ENCODE measurements around the gene DAB1. TPM values are rescaled to one million over a fixed set of nuclear protein-coding genes. Genes with fewer than 3 reads are reported as not detected.

The DAB1 gene
- total RNA-seq, 6 donors from 2014 or later = 0.15 to 0.20 TPM; not detected in 4

DNA sequence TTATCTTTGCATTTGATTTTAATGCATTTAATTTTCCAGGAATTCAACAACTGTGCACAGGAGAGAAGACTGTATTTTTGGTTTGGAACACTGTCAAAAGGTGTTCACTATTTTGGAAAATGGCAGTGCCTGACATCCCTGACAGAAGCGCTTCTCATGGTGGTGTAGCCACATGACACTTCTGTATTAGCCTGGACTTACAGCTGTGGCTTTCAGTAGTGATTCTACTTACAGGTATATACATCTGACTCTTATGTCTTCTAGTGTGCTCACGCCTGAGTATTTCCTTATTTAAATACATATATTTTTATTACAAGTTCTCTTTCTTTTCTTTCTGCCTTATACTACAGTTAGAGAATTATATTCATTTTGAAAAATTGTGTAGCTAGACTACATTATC, 405.7 kb downstream of the DAB1 start:
- TF ChIP-seq, protein P1, sequence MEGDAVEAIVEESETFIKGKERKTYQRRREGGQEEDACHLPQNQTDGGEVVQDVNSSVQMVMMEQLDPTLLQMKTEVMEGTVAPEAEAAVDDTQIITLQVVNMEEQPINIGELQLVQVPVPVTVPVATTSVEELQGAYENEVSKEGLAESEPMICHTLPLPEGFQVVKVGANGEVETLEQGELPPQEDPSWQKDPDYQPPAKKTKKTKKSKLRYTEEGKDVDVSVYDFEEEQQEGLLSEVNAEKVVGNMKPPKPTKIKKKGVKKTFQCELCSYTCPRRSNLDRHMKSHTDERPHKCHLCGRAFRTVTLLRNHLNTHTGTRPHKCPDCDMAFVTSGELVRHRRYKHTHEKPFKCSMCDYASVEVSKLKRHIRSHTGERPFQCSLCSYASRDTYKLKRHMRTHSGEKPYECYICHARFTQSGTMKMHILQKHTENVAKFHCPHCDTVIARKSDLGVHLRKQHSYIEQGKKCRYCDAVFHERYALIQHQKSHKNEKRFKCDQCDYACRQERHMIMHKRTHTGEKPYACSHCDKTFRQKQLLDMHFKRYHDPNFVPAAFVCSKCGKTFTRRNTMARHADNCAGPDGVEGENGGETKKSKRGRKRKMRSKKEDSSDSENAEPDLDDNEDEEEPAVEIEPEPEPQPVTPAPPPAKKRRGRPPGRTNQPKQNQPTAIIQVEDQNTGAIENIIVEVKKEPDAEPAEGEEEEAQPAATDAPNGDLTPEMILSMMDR (IDR thresholded peaks at IDR 0.05) = no peak
- no peak for TF ChIP-seq EP300 (IDR thresholded peaks at IDR 0.05)
- TF ChIP-seq POLR2A (IDR thresholded peaks at IDR 0.05) = no peak
- TF ChIP-seq POLR2AphosphoS5 (IDR thresholded peaks at IDR 0.05) = no peak
- WGBS, 2 donors = 95 to 96% methylated on average over 2 of the region's 2 CpGs
- Histone ChIP-seq H3K4me1 (no peaks in the 10 kb centered on the region), H3K27me3 (no peaks in the 10 kb centered on the region), H3K4me3 (no peak overlapping the region), H3K36me3 (no peaks in the 10 kb centered on the region), H3K27ac (no peak overlapping the region), H3K9me3 (no peaks in the 10 kb centered on the region)
- DNase-seq (no peak), ATAC-seq (ENCODE audit: low FRiP score in 2 of 2) (no peak)

DNA sequence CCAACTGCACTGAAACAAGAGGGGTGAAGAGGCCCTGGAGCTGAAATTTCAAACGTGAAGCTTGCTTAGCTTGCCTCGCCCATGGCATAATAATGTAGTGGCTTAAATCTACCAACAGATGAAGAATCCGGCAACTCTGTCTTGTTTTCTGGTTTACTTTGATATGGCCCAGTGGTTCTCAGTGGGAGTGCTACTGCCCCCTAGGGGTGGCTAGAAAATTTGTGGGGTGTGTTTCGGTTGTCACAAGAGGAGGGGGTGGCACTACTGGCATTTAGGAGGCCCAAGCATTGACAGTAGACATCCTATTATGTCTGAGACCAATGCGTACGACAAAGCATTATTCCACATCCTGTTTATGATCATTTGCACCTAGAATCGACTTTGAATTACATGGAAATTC, 406.1 kb downstream of the DAB1 start:
- no peak for DNase-seq
- no peak for TF ChIP-seq POLR2AphosphoS5 (IDR thresholded peaks at IDR 0.05)
- TF ChIP-seq EP300 (IDR thresholded peaks at IDR 0.05) = no peak
- TF ChIP-seq, protein P1 (IDR thresholded peaks at IDR 0.05) = no peak
- no peak for TF ChIP-seq POLR2A (IDR thresholded peaks at IDR 0.05)
- Histone ChIP-seq H3K9me3 (no peaks in the 10 kb centered on the region), H3K27me3 (no peaks in the 10 kb centered on the region), H3K4me3 (no peak overlapping the region), H3K36me3 (no peaks in the 10 kb centered on the region), H3K27ac (no peak overlapping the region), H3K4me1 (no peaks in the 10 kb centered on the region)
- WGBS, 2 donors = 78 to 79% methylated on average over 7 of the region's 7 CpGs
- no peak for ATAC-seq (ENCODE audit: low FRiP score in 2 of 2)

DNA sequence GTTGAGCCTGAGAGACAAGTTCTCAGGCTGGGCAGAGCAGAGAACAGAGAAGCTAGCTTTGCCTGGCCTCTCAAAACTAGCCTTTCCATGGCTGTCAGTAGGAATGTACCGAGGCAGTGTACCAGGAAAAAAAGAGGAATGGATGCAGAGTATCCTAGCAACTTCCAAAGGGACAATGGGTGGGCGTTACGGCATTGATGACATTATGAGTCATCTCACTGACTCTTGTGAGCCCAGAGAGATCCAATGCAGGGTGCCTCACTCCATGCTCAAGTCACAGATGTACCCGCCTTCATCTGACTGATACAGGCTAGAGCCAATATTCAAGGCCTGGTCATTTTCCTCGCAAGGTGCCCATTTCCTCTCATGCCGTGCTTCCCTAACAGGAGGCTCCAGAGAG, 406.7 kb downstream of the DAB1 start:
- no peaks in the 10 kb centered on the region for H3K9me3 ChIP-seq
- H3K36me3 ChIP-seq = no peaks in the 10 kb centered on the region
- no peak overlapping the region for H3K27ac ChIP-seq
- ATAC-seq (ENCODE audit: low FRiP score in 2 of 2) = no peak
- TF ChIP-seq EP300 (IDR thresholded peaks at IDR 0.05) = no peak
- no peak for TF ChIP-seq POLR2AphosphoS5 (IDR thresholded peaks at IDR 0.05)
- no peak for TF ChIP-seq POLR2A (IDR thresholded peaks at IDR 0.05)
- TF ChIP-seq, protein P1 (IDR thresholded peaks at IDR 0.05) = no peak
- no peaks in the 10 kb centered on the region for H3K4me1 ChIP-seq
- WGBS, 2 donors = 85 to 89% methylated on average over 6 of the region's 6 CpGs
- no peaks in the 10 kb centered on the region for H3K27me3 ChIP-seq
- H3K4me3 ChIP-seq = no peak overlapping the region
- DNase-seq = no peak

DNA sequence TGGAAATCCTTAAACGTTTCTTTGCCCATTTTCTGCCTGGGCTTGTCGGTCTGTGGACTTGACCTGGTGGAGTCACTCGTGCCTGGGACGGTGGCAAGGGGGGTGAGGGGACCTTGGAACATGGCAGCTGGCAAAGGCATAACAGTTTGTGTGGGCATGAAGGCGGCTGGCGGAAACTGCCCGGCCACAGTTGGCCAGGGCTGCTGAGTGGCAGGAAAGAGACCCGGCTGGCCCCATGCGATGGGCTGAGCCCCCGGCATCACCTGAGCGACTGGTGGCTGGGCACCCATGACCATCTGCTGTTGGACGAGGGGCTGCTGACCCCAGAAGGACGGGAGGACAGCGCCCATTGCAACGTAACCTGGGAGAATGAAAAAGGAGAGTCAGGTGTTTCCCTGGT, 408.8 kb downstream of the DAB1 start:
- TF ChIP-seq POLR2AphosphoS5 (IDR thresholded peaks at IDR 0.05) (no peak), EP300 (IDR thresholded peaks at IDR 0.05) (no peak), POLR2A (IDR thresholded peaks at IDR 0.05) (no peak)
- TF ChIP-seq, protein P1 (IDR thresholded peaks at IDR 0.05) = no peak
- no peaks in the 10 kb centered on the region for H3K9me3 ChIP-seq
- H3K27me3 ChIP-seq = no peaks in the 10 kb centered on the region
- H3K27ac ChIP-seq = no peak overlapping the region
- 89 to 100% methylated on average over 9 to 14 of the region's 15 CpGs for WGBS, 2 donors
- DNase-seq (peak in 1 of 2 donors; percentile 60), ATAC-seq (ENCODE audit: low FRiP score in 2 of 2) (no peak)
- H3K4me3 ChIP-seq = no peak overlapping the region
- no peaks in the 10 kb centered on the region for H3K4me1 ChIP-seq
- no peaks in the 10 kb centered on the region for H3K36me3 ChIP-seq

DNA sequence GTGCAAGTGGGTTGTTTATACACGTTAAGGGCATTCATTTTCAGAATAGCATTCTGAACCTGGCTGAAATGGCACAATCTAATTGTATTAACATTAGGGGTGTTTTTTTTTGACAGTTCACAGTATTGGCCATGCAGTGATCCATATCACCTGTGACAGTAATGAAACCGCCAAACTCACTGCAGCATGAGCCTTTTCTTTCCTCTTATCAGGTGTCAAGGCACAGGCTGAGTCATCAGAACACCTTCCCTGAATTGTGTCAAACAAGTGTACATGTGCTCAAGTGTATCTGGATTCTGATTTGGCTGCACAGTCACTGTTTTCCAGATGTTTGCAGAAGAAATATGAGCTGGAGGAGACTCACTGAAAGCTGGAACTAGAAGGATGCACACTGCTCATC, 410.3 kb downstream of the DAB1 start:
- TF ChIP-seq POLR2A (IDR thresholded peaks at IDR 0.05) (no peak), POLR2AphosphoS5 (IDR thresholded peaks at IDR 0.05) (no peak), EP300 (IDR thresholded peaks at IDR 0.05) (no peak)
- TF ChIP-seq, protein P1 (IDR thresholded peaks at IDR 0.05) = no peak
- no peaks in the 10 kb centered on the region for H3K27me3 ChIP-seq
- ATAC-seq (ENCODE audit: low FRiP score in 2 of 2) (no peak), DNase-seq (no peak)
- 77 to 79% methylated on average over 2 of the region's 2 CpGs for WGBS, 2 donors
- H3K9me3 ChIP-seq = no peaks in the 10 kb centered on the region
- no peak overlapping the region for H3K4me3 ChIP-seq
- H3K36me3 ChIP-seq = no peaks in the 10 kb centered on the region
- no peaks in the 10 kb centered on the region for H3K4me1 ChIP-seq
- H3K27ac ChIP-seq = no peak overlapping the region

Data from upper lobe of left lung (tissue), 6 donors.